ENCODE measurements around the gene LMNTD1.
"Not testable (repeated sequence)": the region's sequence is repeated elsewhere in the genome, so short reads cannot be mapped to it uniquely, and the experiment has no call there.

LMNTD1 gene

GRCh38 chr12:25426821-25427220, 126.3 kb downstream of the LMNTD1 start:
- DNase-seq = not testable (repeated sequence)

Measured in NCI-H69 (cell line).